Measurements from ENCODE around the gene FAM186B. TPM values are rescaled to one million over a fixed set of nuclear protein-coding genes. Genes with fewer than 3 reads are reported as not detected.

FAM186B gene
- total and polyA plus RNA-seq, 2 of the 13 experiments (the other 11 are each of a cell fraction or from before 2014, with no cell fraction given) = 0.07 to 0.20 TPM

- TF ChIP-seq NCOA2 (CRISPR knock-in tag; IDR thresholded peaks at IDR 0.05) (no peak; the same call in 1 of the 2 replicates), ZNF543 (CRISPR knock-in tag; IDR thresholded peaks at IDR 0.05) (0 out of 2 replicates have a peak, but pooled peaks have one; percentile 44), CREB1 (IDR thresholded peaks at IDR 0.05) (no peak), CREB1 (CRISPR knock-in tag; IDR thresholded peaks at IDR 0.05) (no peak), SNAPC4 (CRISPR knock-in tag; IDR thresholded peaks at IDR 0.05) (no peak), BORCS8-MEF2B (CRISPR knock-in tag; IDR thresholded peaks at IDR 0.05) (0 out of 2 replicates have a peak, but pooled peaks have one; percentile 1), TFDP1 (CRISPR knock-in tag; IDR thresholded peaks at IDR 0.05; ENCODE audit: borderline replicate concordance) (no peak), ZBTB39 (CRISPR knock-in tag; IDR thresholded peaks at IDR 0.05) (no peak), ARID3A (IDR thresholded peaks at IDR 0.05; ENCODE audit: low read depth, low read length) (no peak), NR2F2 (IDR thresholded peaks at IDR 0.05; ENCODE audit: borderline replicate concordance, low read depth) (no peak), ATF7-NPFF (CRISPR knock-in tag; IDR thresholded peaks at IDR 0.05; ENCODE audit: low read depth) (no peak), ZNF224 (CRISPR knock-in tag; IDR thresholded peaks at IDR 0.05) (0 out of 2 replicates have a peak, but pooled peaks have one; percentile 18), GFI1 (CRISPR knock-in tag; IDR thresholded peaks at IDR 0.05; ENCODE audit: borderline replicate concordance) (no peak), FOXP4 (CRISPR knock-in tag; IDR thresholded peaks at IDR 0.05) (no peak)
Observed at GRCh38 chr12:49568442-49569162, 36.8 kb downstream of the FAM186B start (continued).
